Endothelial cell of umbilical vein (primary cell): ENCODE measurements around the gene DYNC2H1.

Experiments
- EZH2 ChIP-seq: IDR thresholded peaks from 2 replicates; pipeline ENCODE4 v1.6.1; 2012; ENCODE audit warnings: borderline replicate concordance, low read depth, mild to moderate bottlenecking, moderate library complexity, low read length, inconsistent platforms; ENCODE audit not compliant: severe bottlenecking
- MAX ChIP-seq: IDR thresholded peaks from 2 replicates; pipeline ENCODE4 v1.6.1; 2011; ENCODE audit not compliant: insufficient read depth, insufficient read length
- POLR2A ChIP-seq: IDR thresholded peaks from 2 replicates; pipeline ENCODE4 v1.6.1; 2012; ENCODE audit warnings: low read depth, mild to moderate bottlenecking, control low read depth, low read length
- POLR2AphosphoS5 ChIP-seq: IDR thresholded peaks from 2 replicates; pipeline ENCODE4 v1.6.1; 2012; ENCODE audit warnings: low read depth, mild to moderate bottlenecking, control low read depth, low read length, moderate library complexity; ENCODE audit not compliant: insufficient read depth
- TF ChIP-seq, protein P1 (sequence below), 2 donors: IDR thresholded peaks; 1 replicate in 1 of 2; 2 replicates in 1 of 2; pipeline ENCODE4 v1.5.1; 2011; ENCODE audit warnings: low read length in 2 of 2, mild to moderate bottlenecking in 2 of 2, moderate library complexity in 2 of 2, control low read depth in 1 of 2, inconsistent platforms in 1 of 2, low read depth in 1 of 2; ENCODE audit not compliant: insufficient read depth in 1 of 2; ENCODE audit errors: extremely low read depth in 1 of 2

DNA sequence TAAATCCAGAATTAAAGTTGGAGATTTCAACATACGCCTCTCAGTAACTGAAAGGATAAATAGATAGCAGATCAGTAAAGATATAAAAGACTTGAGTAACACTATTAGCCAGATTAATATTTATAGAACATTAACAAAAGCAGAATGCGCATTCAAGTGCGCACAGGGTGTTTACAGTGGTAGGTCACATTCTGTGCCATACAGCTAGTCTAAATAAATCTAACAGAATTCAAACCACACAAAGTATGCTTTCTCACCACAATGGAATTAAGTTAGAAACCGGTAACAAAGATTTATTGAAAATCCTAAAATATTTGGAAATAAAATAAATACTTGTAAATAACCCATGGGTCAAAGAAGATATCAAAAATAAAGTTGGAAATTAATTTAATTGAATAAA, 341.0 kb downstream of the DYNC2H1 start:
- TF ChIP-seq EZH2, result no peak
- no peak for TF ChIP-seq POLR2A
- TF ChIP-seq, protein P1, sequence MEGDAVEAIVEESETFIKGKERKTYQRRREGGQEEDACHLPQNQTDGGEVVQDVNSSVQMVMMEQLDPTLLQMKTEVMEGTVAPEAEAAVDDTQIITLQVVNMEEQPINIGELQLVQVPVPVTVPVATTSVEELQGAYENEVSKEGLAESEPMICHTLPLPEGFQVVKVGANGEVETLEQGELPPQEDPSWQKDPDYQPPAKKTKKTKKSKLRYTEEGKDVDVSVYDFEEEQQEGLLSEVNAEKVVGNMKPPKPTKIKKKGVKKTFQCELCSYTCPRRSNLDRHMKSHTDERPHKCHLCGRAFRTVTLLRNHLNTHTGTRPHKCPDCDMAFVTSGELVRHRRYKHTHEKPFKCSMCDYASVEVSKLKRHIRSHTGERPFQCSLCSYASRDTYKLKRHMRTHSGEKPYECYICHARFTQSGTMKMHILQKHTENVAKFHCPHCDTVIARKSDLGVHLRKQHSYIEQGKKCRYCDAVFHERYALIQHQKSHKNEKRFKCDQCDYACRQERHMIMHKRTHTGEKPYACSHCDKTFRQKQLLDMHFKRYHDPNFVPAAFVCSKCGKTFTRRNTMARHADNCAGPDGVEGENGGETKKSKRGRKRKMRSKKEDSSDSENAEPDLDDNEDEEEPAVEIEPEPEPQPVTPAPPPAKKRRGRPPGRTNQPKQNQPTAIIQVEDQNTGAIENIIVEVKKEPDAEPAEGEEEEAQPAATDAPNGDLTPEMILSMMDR (IDR thresholded peaks at IDR 0.05; ENCODE audit: extremely low read depth in 1 of 2, insufficient read depth in 1 of 2, low read depth in 1 of 2, low read length in 2 of 2), result no peak
- TF ChIP-seq POLR2AphosphoS5, result no peak
- TF ChIP-seq MAX, result no peak
